Measurements from ENCODE around the gene TRPV3. TPM values are rescaled to one million over a fixed set of nuclear protein-coding genes. Genes with fewer than 3 reads are reported as not detected.
A peak's percentile ranks its signal among the peaks of the same experiment; 100 is the strongest.

Gene TRPV3
- total and polyA plus RNA-seq, 12 donors = 0.17 to 2.8 (median 1.1) TPM

- H3K4me1 ChIP-seq = peaks cover 0 to 33% (median 16%) of the 10 kb centered on the region in 9 donors
- no peaks in the 10 kb centered on the region for H3K9me3 ChIP-seq
- peak overlapping the region in 6 of 10 donors; percentile 34 to 85 (median 62) for H3K27ac ChIP-seq
- peak overlapping the region in 1 of 10 donors; percentile 7 for H3K4me3 ChIP-seq
- TF ChIP-seq CTCF (IDR thresholded peaks at IDR 0.05) = no peak
- 45 to 60% methylated on average over 11 of the region's 11 CpGs for WGBS, 2 donors
- DNase-seq = no peak
- no peaks in the 10 kb centered on the region for H3K36me3 ChIP-seq
- ATAC-seq = peak in 1 of 8 donors; percentile 14
- H3K27me3 ChIP-seq = peaks cover 0 to 5% (median 0%) of the 10 kb centered on the region in 7 donors
- intact Hi-C loops (cut with DNase I) = no loop called here
Measured at GRCh38 chr17:3528880-3529511, 28.6 kb downstream of the TRPV3 start.

DNA sequence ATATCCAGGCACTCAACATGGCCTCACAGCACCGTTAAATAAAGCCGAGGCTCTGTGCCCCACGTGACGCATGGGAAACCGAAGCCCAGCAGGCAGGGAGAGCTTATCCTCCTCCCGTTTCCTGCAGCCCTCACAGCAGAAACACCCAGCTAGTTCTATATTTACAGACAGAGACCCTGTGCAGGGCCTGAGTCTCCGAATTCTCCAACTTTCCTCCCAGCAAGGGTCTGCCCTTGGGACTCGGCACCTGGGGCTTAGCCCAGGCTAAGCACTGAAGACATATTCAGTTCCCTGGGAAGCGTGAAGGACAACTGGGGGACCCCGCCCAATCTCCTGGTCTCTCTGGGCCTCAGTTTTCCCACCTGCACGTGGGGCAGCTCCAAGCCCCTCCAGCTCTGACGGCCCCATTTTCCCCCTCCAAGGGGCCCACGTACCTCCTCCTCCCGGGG is 29.2 kb downstream of the TRPV3 start:
- Histone ChIP-seq H3K36me3 (no peaks in the 10 kb centered on the region), H3K27ac (peak overlapping the region in 6 of 10 donors; percentile 34 to 85 (median 62)), H3K4me3 (peak overlapping the region in 1 of 10 donors; percentile 7), H3K27me3 (peaks cover 0 to 5% (median 0%) of the 10 kb centered on the region in 7 donors), H3K9me3 (no peaks in the 10 kb centered on the region), H3K4me1 (peaks cover 0 to 33% (median 16%) of the 10 kb centered on the region in 9 donors)
- ATAC-seq = no peak
- no peak for TF ChIP-seq CTCF (IDR thresholded peaks at IDR 0.05)
- intact Hi-C loops (cut with DNase I) = no loop called here
- 47 to 57% methylated on average over 14 of the region's 14 CpGs for WGBS, 2 donors
- DNase-seq = no peak

GRCh38 chr17:3527896-3528295 is 29.7 kb downstream of the TRPV3 start:
- H3K4me1 ChIP-seq = peaks cover 0 to 33% (median 16%) of the 10 kb centered on the region in 9 donors
- WGBS, 2 donors = 95% methylated on average over 8 of the region's 8 CpGs
- peak overlapping the region in 2 of 10 donors; percentile 67 to 85 for H3K27ac ChIP-seq
- no peak for TF ChIP-seq CTCF (IDR thresholded peaks at IDR 0.05)
- no peak overlapping the region for H3K4me3 ChIP-seq
- ATAC-seq (no peak), DNase-seq (no peak)
- intact Hi-C loops (cut with DNase I) = no loop called here
- no peaks in the 10 kb centered on the region for H3K9me3 ChIP-seq
- H3K27me3 ChIP-seq = peaks cover 0 to 5% (median 0%) of the 10 kb centered on the region in 7 donors
- H3K36me3 ChIP-seq = no peaks in the 10 kb centered on the region

GRCh38 chr17:3527468-3527867 is 30.1 kb downstream of the TRPV3 start:
- ATAC-seq = no peak
- H3K36me3 ChIP-seq = no peaks in the 10 kb centered on the region
- intact Hi-C loops (cut with DNase I) = no loop called here
- no peak for DNase-seq
- no peak for TF ChIP-seq CTCF (IDR thresholded peaks at IDR 0.05)
- H3K27ac ChIP-seq = no peak overlapping the region
- H3K4me3 ChIP-seq = no peak overlapping the region
- no peaks in the 10 kb centered on the region for H3K9me3 ChIP-seq
- peaks cover 0 to 5% (median 0%) of the 10 kb centered on the region in 7 donors for H3K27me3 ChIP-seq
- peaks cover 0 to 33% (median 16%) of the 10 kb centered on the region in 9 donors for H3K4me1 ChIP-seq
- 95 to 98% methylated on average over 5 of the region's 5 CpGs for WGBS, 2 donors
